HG02610 (cell line): ENCODE measurements around the gene CFD.
"Not testable (repeated sequence)": the region's sequence is repeated elsewhere in the genome, so short reads cannot be mapped to it uniquely, and the experiment has no call there.

Experiments
- ATAC-seq: cut with Tn5 transposase; IDR thresholded peaks from one replicate; pipeline ENCODE4 v1.9.1; 2021; ENCODE audit warnings: mild to moderate bottlenecking, moderate library complexity; ENCODE audit not compliant: unreplicated experiment

CFD gene

GRCh38 chr19:825897-826644 is 33.4 kb upstream of the CFD start:
- ATAC-seq: no peak

- ATAC-seq: no peak
Observed at GRCh38 chr19:827314-827709, 32.2 kb upstream of the CFD start.

DNA sequence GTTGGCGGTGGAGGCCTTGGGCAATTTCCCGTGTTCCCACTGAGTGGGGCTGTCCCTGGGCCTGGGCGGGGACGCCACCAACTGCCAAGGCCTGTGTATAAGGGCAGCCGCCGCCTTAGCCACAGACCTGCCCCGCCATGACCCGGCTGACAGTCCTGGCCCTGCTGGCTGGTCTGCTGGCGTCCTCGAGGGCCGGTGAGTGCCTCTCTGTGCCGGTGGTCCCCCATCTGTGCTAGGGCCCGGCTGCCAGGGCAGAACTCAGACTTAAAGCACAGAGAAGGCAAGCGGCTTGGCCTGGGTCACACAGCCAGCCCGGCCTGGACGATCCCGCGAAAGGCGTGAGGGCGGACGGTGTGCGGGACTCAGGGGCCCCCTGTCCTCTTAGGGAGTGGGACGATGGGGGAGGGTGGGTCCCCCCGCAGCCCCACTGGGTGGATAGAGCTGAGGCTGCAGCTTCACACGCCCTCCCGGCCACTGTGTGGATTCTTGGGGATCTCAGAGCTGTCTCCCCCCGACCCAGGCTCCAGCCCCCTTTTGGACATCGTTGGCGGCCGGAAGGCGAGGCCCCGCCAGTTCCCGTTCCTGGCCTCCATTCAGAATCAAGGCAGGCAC is 31.6 kb upstream of the CFD start, which contains the start of gene AZU1:
AZU1 (plus strand) TSS at position 128 of the 612 bp plus-strand sequence; CDS start at position 138, 10 bp downstream.
- ATAC-seq: no peak

DNA sequence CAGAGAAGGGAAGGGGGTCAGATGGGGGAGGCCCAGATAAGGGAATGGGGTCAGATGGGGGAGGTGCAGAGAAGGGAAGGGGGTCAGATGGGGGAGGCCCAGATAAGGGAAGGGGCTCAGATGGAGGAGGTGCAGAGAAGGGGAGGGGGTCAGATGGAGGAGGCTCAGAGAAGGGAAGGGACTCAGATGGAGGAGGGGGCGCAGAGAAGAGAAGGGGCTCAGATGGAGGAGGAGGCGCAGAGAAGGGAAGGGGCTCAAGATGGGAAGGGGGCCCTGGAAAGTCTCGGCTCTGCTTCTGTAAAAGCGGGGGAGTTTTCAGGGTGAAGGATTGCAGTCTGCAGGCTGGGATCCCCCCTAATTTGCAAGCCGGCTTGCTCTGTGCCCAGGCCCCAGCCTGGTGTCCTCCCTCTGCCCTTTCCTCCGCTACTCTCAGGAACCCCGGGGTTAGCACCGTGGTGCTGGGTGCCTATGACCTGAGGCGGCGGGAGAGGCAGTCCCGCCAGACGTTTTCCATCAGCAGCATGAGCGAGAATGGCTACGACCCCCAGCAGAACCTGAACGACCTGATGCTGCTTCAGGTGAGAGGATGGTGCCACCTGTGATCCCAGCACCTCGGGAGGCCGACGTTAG is 30.2 kb upstream of the CFD start:
- ATAC-seq: no peak

- no peak for ATAC-seq
Observed at GRCh38 chr19:831407-832369, 27.8 kb upstream of the CFD start.

- no peak for ATAC-seq
Observed at GRCh38 chr19:834216-834615, 25.2 kb upstream of the CFD start.

GRCh38 chr19:835210-835810 is 24.2 kb upstream of the CFD start:
- no peak for ATAC-seq

DNA sequence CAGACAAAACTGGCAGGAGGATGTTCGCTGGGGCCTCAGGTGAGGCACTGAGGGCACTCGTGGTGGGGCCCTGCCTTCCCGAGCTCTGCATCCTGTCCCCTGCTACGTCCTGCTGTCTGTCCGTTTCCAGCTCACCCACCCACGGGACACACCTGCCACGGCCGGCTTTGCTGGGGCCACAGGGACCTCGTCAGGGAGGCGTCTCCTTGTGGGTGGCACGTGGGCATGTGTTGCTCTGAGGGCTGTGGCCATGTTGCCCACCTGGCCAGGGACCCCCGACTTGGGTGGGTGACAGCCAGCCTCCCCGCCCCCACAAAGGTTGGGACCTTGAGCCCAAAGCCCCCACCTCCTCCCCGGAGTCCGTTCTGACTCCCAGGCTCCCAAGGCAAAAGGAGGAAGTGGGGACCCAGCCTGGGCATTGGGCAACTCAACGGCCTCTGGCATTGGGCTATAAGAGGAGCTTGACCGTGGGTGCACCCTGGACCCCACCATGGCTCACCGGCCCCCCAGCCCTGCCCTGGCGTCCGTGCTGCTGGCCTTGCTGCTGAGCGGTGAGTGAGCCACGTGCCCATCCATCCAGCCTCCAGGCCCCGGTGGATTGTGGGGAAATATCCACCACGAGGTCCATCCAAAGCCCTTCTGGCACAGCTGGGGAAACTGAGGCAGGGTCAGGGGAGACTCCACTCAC is 18.8 kb upstream of the CFD start, which contains the start of gene PRTN3:
PRTN3 (plus strand) TSS at position 481 of the 688 bp plus-strand sequence; CDS start at position 491, 10 bp downstream.
- no peak for ATAC-seq

- not testable (repeated sequence) for ATAC-seq
Observed at GRCh38 chr19:842802-843179, 16.7 kb upstream of the CFD start.

DNA sequence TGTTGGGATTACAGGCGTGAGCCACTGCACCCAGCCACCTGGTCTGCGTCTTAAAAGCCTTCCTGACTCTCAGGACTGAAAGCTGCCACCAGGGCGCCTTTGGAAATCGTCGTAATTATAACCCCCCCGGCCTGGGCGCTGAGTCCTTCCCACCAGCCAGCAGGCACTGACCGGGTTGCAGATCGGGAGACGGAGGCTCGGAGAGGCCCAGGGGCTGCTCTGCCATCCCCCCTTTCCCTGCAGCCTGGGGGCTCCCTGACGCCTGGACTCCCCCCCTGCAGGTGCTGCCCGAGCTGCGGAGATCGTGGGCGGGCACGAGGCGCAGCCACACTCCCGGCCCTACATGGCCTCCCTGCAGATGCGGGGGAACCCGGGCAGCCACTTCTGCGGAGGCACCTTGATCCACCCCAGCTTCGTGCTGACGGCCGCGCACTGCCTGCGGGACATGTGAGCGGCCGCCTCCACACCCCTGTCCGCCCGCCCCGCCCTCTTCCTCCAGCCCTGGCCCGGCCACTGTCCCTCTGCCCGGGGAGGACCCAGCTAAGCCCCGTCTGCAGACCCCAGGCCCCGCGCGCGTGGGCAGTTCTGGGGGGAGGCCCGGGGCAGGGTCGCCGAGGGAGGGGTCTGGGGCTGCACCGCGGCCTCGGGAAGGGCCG is 16.2 kb upstream of the CFD start:
- ATAC-seq: no peak

DNA sequence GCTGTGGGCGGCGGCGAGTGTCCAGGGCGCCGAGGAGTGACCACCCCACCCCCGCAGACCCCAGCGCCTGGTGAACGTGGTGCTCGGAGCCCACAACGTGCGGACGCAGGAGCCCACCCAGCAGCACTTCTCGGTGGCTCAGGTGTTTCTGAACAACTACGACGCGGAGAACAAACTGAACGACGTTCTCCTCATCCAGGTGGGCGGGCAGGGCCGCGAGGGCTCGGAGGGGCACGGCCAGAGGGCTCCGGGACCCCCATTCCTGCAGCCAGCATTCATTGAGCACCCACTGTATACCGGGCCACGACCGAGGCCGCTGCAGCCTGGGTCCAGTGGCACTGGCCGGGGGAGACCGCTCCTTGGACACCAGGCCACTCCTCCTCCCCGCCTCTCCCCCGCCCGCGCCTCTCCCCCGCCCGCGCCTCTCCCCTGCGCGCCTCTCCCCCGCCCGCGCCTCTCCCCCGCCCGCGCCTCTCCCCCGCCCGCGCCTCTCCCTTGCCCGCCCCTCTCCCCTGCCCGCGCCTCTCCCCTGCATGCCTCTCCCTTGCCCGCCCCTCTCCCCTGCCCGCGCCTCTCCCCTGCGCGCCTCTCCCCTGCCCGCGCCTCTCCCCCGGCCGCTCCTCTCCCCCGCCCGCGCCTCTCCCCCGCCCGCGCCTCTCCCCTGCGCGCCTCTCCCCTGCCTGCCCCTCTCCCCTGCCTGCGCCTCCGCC is 15.5 kb upstream of the CFD start:
- no peak for ATAC-seq

GRCh38 chr19:844546-844971 is 14.9 kb upstream of the CFD start:
- no peak for ATAC-seq

DNA sequence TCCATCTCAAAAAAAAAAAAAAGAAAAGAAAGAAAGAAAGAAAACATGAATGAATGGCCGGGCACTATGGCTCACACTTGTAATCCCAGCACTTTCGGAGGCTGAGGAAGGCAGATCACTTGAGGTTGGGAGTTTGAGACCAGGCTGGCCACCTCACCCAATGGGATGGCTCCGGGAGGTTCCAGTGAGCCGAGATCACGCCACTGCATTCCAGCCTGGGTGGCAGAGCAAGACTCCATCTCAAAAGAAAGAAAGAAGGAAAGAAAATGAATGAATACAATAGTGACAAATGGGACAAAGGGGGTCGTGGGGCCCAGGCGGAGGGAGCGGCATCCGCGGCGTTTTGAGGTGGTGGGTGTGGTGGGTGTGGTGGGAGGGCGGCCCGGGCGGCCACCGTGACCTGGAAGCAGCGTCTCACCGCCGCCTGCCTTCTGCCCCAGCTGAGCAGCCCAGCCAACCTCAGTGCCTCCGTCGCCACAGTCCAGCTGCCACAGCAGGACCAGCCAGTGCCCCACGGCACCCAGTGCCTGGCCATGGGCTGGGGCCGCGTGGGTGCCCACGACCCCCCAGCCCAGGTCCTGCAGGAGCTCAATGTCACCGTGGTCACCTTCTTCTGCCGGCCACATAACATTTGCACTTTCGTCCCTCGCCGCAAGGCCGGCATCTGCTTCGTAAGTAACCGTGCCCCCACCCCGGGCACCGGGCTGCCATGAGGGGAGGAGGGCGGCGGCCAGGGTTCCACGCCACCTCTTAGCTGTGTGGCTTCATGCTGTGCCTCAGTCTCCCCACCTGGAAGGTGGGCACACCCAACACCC is 13.6 kb upstream of the CFD start:
- no peak for ATAC-seq

DNA sequence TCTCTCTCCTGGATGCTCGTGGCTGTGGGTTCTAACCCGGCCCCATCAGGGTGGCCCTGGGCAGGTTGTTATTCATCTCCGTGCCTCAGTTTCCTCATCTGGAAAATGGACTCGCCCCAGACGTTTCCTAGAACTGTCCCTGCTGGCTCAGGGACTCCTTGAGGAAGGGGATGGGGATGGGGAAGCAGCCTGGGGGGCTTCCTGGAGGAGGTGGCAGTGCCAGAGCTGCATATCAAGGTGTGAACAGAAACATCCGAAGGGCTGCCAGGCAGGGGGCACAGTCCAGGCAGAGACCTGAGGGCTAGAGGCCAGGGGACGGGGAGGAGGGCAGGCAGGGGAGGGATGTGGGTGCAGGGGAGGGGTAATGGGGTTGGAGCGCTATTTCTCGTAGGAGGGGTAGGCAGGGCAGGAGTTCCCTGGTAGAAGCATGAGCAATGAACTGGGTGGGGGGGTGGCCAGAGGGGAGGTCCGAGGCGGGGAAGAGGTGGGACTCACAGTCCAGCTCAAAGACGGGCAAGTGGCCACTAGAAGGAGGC is 11.0 kb upstream of the CFD start:
- ATAC-seq: no peak

- not testable (repeated sequence) for ATAC-seq
Observed at GRCh38 chr19:849195-849594, 10.3 kb upstream of the CFD start.

DNA sequence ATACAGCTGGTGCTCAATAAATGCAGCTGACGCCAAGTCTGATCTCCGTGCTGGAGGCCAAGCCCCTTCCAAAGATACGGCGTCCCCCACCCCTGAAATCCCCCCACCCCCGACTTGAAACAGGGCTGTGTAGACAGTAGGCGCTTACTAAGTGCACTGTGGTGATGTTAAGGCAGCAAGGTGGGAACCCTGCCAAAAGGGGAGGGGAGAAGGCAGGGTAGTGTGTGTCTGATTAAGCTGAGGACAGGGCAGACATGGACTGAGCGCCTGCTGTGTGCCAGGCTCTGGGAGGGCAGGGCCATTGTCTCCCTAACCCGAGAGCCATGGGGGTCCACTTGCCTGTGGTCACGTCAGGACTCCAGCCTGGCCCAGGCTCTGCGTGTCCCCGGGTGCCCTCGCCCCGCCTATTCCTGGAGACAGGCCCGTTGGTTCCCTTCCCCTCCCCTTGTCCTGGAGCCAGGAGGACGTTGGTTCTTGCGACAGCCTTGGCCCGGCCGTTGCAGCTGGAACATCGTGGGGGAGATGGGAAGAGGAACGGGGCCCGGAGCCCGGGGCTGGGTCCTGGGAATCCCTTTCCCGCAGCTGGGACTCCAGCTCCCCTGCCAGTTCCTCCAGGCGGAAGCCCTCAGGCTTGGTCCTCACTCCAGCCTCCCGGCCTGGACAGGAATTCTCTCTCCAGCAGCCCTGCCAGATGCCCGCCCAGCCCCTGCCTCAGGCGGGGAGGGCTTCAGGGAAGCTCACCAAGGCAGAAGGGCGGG is 9.1 kb upstream of the CFD start:
- ATAC-seq: no peak

DNA sequence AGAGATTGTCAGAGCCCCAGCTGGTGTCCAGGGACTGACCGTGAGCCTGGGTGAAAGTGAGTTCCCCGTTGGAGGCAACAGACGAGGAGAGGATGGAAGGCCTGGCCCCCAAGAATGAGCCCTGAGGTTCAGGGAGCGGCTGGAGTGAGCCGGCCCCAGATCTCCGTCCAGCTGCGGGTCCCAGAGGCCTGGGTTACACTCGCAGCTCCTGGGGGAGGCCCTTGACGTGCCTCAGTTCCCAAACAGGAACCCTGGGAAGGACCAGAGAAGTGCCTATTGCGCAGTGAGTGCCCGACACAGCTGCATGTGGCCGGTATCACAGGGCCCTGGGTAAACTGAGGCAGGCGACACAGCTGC is 8.5 kb upstream of the CFD start:
- no peak for ATAC-seq
